ENCODE data around the gene ANTXR2.
"Not testable (repeated sequence)": the region's sequence is repeated elsewhere in the genome, so short reads cannot be mapped to it uniquely, and the experiment has no call there.

Gene ANTXR2

DNA sequence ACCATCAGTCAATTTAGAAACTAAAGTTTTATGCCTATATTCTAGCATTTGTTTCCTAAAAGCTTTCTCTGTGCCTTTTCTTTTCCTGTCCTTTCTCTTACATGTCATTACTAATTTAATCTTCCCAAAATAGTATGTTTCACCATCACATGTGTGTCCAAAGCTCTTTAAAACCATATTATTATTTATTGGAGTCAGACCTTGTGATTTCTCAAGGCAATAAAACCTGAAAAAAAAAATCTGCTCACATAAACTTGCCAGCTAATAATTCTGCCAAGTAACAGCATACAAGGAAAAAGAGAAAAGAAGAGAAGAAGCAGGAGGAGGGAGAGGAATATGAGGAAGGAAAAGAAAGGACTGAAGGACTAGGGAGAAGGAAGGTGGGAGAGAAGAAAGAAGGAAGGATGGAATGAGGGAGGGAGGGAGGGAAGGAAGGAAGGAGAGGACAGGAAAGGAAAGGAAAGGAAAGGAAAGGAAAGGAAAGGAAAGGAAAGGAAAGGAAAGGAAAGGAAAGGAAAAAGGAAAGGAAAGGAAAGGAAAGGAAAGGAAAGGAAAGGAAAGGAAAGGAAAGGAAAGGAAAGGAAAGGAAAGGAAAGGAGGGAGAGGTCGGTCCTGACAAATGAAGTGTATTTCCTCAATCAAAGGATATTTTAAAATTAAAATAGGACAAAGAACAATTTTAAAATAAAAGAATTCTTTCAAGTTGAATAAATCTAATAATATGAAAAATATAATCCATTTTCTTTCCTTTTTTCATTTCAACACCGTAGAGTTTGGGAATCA is 57.4 kb downstream of the ANTXR2 start:
- no peak for DNase-seq

DNA sequence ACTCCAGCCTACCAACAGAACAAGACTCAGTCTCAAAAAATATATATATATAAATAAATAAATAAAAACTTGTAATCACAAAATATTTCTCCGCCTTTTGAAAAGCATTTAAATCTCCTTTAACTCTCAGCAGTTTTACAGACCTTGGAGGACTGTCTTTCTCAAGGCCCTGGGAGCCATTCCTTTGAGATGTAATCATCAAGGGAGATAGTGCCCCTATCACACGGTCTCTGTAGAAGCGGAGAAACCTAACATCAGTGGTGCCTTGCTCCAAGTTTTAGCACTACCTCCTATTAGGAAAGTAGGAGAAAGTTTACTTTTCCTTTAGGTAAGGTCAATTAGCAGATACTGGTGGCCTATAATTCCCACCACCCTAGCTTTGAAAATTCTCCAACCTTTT is 58.5 kb downstream of the ANTXR2 start:
- no peak for DNase-seq

DNA sequence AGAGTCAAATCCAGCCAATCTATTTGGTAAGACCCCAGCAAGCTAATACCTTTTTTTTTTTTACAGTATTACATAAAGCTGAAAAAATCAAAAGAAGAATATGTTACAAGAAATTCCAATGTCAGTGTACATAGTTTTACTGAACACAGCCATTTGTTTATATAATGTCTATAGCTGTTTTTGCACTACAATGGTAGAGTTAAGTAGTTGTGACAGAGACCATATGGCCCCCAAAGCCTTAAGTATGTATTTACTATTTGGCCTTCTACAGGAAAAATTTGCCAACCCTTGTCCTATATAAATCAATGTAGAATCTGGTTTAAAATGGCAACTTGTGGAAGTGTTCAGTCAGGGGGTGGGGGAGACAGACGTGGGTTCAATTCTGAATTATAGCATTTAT is 60.7 kb downstream of the ANTXR2 start:
- DNase-seq = no peak

DNA sequence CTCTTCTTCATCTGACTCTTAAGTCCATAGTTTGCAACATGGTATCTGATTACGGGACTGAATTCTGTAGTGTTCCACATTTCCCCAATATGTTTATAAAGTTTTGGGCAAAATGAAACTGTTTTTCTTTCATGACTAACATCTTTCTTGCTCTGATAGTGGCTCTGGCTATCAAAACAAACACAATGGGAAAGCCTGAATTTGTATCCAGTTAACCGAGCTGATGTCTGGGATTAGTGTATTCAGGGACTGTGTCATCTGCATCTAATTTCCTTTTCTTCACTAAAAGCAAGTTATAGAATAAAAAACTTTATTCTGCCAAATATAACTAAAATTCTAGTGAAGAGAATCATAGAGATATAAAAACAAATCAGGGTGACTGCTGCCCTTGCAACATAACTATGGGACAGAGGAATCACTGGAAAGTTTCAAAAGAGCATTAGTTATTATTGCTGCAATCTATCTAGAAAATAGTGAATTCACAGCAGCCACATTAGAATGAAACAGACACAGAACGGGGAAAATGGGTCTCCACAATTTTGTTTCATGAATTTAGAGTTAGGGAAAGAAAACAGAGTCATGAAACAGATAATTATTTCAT is 61.3 kb downstream of the ANTXR2 start:
- DNase-seq = no peak

DNA sequence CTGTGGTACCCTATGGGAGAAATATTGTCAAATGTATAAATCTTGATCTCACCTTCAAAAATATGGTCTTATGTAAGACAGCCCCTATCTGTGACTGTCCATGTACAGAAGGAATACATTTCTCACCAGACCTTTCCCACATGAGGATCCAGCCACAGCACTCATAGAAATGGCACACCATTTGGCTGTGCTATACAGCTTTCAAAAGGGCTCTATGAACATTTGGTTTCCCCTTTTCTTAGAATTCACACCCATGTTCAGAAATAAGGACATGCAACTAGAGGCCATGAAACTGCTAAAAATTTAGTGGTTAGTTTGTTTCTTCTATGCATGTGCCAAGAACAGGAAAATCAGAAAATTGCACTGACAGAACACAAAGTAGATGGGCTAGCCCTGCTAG is 62.7 kb downstream of the ANTXR2 start:
- DNase-seq = no peak

DNA sequence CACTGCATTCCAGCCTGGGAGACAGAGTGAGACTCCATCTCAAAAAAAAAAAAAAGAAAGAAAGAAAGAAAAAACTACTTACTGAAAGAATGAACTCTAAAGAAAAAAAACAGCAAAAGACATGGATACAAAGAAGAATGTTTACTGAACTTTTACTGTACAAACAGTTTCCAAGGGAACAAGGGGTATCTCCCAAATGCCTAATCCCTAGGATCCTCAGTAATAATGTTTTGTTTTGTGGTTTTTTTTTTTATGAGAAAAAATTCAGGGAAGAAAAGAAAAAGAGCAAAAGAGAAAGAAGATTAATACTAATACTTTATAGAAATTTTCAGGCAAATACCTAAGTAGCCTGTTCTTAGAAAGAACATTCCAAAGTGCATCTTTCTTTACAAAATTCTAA is 63.2 kb downstream of the ANTXR2 start:
- no peak for DNase-seq

DNA sequence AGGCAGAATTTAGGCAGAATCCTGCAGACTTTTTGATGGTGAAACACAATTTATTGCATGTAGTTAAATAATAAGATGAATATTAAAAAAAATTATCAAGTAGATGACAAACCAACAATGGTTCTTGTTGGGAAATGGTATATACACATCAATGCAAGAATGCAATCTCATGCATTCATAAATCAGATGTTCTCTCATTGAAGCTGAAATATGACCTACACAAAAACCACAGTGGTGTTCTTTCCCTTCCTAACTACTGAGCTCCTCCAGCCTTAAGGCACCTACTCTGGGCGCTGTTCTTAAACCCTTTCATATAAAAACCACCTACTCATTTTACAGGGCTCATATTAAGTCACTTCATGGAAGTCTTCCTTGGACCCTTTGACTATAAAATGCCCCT is 64.1 kb downstream of the ANTXR2 start:
- no peak for DNase-seq

DNA sequence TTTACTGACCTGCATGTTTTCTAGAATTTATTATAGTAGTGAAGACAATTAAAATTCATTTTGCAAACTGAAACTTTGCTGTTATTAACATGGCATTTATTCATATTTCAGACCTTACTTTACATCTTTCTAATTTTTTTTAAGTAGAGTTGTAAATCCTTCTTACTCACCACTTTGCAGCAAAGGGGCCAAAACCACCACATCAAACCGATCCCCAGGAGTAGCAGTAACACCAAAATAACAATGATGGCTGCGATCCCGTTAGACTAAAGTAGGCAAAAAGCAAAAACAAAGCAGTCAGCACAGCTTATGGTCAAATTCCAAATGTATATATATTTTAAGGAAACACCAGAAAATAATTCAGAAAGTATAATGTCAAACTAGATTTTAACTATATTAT is 64.7 kb downstream of the ANTXR2 start:
- DNase-seq = no peak

DNA sequence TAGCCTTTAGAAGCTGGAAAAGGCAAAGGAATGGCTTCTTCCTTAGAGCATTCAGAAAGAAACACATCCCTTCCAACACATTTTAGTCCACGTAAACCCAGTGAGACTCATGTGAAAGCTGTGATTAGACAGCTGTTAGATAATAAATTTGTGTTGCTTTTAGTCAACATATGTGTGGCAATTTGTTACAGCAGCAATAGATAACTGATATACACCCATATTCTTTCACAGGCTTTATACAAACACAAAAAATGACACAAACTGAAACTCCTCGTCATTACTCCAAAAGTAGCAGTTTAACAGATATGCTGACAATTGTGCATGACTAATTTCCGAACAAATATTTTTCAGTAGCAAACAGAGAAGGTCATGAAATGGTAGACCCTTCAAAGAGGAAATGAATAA is 65.3 kb downstream of the ANTXR2 start:
- DNase-seq = no peak

DNA sequence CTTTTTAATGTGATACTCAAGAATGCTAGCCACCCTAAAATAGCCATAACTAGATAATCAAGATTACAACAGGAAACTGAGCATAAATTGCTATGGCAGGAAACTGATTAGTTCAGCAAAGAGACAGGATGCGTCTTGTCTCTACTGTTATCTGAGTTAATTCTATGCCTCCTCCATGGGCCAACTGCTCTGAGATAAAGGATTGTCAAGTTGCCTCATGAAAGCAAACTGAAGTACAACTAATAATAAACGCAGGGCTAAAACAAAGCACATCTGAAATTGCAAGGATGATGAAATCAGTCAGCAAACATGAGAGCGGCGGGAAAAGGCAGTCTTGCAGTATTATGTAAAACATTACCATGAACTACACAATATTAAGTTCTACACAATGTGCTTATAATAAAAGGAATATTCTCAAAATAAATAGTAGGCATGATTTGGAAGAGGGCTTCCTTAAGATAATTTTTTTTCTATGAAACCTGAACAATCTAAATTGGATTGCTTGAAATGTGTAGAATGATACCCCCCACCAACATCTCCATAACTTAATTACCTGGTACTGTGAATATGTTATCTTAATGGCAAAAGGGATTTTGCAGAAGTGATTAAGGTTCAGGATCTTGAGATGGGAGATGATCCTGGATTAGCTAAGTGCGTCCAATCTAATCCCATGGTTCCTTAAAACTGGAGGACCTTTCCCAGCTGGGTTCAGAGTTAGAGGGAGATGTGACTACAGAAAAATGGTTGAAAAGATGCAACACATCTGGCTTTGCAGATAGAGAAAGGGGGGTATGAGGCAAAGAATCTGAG is 65.9 kb downstream of the ANTXR2 start:
- no peak for DNase-seq

DNA sequence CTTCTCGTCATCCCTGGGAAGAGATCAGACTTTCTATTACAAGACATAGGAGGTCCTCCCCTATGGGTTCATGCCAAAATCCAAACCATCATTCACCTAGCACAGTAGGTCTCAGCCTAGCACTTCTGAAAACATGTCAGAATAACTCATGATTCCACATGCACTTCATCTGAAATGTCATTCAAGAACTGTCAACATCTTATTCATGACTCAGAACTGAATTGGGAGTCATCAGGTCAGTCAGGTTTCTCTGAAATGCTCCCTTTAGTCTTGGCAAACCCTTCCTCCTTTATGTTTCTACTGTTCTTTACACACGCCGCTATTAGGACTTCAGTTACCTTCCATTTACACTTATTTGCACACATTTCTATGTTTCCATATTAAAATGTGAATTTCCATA is 67.2 kb downstream of the ANTXR2 start:
- DNase-seq = no peak

DNA sequence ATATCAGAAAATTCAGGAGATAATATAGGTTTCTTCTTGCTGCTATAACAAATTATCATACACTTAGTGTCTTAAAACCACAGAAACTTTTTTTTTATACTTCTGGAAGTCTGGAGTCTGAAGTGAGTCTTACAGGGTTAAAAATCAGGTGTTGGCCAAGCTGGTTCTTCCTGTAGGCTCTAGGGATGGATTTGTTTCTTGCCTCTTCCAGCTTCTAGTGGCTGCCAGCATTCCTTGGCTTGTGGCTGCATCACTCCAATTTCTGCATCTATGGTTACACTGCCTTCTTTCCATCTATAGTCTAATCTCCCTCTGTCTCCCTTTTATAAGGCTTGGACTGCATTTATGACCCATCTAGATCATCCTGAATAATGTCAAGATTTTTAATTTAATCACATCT is 68.7 kb downstream of the ANTXR2 start:
- no peak for DNase-seq

DNA sequence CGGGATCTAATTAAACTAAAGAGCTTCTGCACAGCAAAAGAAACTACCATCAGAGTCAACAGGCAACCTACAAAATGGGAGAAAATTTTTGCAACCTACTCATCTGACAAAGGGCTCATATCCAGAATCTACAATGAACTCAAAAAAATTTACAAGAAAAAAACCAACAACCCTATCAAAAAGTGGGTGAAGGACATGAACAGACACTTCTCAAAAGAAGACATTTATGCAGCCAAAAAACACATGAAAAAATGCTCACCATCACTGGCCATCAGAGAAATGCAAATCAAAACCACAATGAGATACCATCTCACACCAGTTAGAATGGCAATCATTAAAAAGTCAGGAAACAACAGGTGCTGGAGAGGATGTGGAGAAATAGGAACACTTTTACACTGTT is 70.5 kb downstream of the ANTXR2 start:
- DNase-seq = not testable (repeated sequence)

DNA sequence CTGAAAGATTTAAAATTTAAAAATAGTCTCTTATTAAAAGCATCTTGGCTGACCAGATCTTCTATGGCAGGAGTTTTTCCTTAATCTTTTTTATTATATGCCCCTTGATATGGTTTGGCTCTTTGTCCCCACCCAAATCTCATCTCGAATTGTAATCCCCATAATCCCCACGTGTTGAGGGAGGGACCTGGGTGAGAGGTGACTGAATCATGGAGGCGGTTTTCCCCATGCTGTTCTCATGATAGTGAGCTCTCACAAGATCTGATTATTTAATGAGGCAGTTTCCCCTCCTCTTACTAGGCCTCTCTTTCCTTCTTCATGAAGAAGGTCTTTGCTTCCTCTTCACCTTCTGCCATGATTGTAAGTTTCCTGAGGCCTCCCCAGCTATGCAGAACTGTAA is 74.0 kb downstream of the ANTXR2 start:
- DNase-seq = not testable (repeated sequence)

DNA sequence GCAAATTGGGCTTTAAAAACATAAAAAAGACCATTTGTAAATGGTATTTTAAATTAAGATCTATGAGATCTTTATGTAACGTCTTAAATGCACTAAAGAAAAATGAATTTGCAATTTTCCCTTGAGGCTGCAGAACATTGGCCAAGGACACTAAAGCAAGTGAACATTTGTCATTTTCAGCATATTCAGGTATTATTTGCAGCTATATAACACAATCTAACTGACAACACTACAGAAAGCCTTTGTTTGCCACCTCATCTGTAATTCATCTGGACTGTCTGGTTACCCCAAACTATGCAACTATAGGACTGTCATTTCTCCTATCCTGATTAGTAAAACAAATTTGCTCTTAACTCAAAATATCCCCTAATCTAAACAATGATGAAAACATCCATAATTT is 74.8 kb downstream of the ANTXR2 start:
- DNase-seq = no peak

DNA sequence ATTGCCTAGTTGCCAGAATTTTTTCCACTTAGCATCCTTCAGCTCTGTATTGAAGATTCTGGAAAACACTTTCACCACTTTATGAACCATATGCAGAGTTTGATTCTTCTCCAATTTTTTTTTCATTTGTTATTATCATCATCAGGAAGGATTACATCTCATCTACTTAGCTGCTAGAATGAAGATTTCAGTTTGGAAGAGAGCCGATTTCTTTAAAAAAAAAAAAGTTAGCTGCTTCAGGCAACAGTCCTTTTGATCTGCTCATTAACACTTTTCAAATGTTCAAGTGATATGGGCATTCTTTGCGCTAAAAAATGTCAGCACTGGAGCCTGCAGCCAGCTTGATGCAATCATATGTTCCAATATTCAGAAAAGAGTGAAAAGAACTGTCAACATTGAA is 76.2 kb downstream of the ANTXR2 start:
- no peak for DNase-seq

DNA sequence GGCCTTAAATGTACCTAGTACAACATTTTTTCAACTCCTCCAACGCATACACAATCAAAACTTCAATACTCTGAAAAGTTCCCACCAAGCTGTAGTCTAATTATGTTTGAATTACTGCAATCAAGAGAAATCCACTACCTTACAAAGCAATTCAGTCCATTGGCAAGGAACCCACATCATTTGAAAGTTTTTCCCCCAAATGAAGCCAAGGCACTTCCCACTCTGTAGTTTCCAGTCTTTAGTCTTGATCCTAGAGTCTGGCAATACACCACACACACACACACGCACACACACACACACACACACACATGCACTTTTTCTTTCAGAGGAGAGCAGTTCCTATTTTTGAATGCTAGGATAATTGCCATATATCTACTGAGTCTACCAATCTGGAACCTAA is 79.6 kb downstream of the ANTXR2 start:
- DNase-seq = no peak

DNA sequence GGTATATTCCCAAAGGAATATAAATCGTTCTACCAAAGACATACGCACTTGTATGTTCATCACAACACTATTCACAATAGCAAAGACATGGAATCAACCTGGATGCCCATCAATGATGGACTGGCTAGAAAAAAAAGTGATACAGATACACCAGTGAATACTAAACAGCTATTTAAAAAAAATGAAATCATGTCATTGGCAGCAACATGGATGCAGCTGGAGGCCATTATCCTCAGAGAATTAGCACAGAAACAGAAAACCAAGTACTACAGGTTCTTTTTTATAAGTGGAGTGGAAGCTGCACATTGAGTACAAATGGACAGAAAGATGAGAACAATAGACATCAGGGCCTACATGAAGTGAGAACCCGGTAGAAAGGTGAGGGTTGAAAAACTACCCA is 81.4 kb downstream of the ANTXR2 start:
- DNase-seq = no peak

DNA sequence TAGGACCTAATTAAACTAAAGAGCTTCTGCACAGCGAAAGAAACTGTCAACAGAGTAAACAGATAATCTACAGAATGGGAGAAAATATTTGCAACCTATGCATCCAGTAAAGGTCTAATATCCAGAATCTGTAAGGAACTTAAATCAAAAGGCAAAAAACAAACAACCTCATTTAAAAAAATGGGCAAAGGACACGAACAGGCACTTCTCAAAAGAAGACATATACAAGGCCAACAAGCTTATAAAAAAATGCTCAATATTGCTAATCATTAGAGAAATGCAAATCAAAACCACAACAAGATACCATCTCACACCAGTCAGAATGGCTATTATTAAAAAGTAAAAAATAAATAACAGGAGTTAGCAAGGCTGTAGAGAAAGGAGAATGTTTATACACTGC is 81.9 kb downstream of the ANTXR2 start:
- DNase-seq = not testable (repeated sequence)

DNA sequence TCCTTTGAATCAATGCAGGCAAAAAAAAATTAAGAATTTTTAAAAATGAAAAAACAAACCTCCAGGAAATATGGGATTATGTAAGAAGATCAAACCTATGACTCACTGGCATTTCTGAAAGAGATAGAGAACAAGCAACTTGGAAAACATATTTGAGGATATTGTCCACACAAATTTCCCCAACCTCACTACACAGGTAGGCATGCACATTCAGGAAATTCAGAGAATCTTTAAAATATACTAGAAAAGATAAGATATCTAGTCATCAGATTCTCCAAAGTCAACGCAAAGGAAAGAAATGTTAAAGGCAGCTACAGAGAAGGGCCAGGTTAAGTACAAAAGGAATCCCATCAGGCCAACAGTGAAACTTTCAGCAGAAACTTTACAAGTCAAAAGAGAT is 85.6 kb downstream of the ANTXR2 start:
- DNase-seq = no peak

DNA sequence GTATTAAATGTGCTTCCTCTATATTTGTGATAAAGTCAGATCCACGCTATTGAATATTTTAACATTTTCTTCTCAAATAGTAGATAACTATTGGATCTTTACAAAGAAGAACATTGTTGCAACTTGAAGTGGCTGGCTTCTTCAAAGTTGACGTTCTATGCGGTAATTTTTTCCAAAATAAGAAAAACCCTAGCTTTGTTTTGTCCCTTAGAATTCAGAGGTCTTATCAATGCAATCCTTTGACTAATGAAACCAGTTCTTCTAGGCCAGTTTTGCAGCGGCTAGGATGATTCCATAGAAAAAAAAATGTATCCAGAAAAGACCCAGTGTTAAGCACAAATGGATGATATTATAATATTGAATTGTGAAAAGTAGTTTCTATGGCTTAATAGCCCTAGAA is 89.6 kb downstream of the ANTXR2 start:
- DNase-seq = no peak

DNA sequence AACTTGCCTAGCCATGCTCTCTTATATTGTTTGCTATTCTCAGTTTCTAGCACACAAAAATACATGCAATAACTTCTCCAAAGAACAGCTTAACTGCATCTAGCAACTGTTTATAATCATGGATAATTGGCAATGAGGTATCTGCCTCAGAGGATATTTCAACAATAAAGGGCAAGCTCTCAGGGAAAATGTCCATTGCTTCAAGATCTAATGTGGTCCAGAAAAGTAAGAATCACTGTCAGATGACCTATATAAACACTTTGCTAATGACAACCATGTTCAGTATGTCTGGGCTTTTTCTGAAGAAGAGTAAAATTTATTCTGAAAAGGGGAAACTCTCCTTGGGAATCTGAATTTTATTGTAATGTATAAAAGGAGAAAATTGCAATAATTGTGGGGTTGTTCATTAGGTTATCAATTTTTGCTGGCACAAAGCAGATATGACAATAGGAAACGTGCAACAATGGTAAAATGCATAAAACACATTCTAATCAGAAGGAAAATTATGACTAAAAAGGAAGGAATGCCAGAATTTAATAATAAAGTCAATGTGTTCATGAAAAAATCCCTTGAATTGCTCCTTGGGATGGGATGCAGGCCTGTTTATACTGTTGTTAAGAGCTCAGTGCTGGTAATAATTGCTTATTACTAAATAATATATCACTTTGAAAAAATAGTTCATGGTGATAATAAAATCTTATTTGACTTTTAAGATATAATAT is 90.3 kb downstream of the ANTXR2 start:
- DNase-seq = no peak

DNA sequence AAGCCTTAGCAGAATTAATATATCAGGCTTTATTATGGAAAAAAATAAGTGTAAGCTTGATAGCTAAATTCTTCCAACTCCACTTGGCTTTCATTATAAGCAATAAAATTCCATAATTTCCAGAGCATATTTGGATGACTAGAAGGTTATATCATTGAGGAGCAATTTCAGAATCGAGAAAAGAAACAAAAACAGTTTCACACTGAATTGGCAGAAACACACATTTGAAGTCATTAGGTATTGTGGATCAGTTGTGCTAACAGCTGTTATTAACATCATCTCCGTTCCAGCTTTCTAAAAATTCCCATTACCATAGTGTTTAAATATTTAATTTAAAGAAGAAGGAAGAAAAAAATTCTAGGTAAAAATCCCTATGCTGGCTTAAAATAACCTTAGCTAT is 92.6 kb downstream of the ANTXR2 start:
- DNase-seq = no peak

Data from NCI-H2107 (cell line).